ENCODE measurements around the gene RCN1.

RCN1 gene

DNA sequence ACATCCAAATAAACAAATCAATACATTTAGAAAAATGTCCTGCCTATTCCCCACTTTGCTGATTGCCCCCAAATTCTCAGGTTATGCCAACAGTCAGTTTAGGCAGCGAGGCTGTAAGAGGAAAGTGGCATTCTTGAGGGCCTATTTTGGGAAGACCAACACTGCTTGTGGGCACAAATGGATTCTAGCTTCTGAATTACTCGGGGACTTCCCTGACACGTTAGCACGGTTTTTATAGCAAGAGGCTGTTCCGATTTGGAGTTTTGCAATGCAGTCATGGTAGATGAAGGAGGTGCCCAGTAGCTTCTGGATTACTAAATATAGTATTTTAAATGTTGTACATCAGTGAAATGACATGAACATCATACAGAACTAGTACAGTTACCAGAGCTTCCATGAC, 13.1 kb downstream of the RCN1 start:
- no peaks in the 10 kb centered on the region for H3F3A ChIP-seq (ENCODE audit: insufficient read depth)
- H3K9ac ChIP-seq (ENCODE audit: low read length) = no peak overlapping the region
- H3K9me3 ChIP-seq (ENCODE audit: insufficient read depth, low read length) = no peaks in the 10 kb centered on the region
- no peak overlapping the region for H3K4me2 ChIP-seq (ENCODE audit: low read depth, low read length, poor library complexity, severe bottlenecking)
- H3K36me3 ChIP-seq (ENCODE audit: low read length) = no peaks in the 10 kb centered on the region
- H3K79me2 ChIP-seq (ENCODE audit: insufficient read depth, low read length) = no peaks in the 10 kb centered on the region
- H3K4me3 ChIP-seq (ENCODE audit: insufficient read depth, low read length, poor library complexity, severe bottlenecking) = no peak overlapping the region
- H3K27ac ChIP-seq (ENCODE audit: low read depth, low read length) = no peak overlapping the region
- no peaks in the 10 kb centered on the region for H3K27me3 ChIP-seq (ENCODE audit: low read length)
- no peaks in the 10 kb centered on the region for H4K20me1 ChIP-seq (ENCODE audit: low read depth, low read length)
- H3K9me2 ChIP-seq (replicated peaks; ENCODE audit: insufficient read depth, low read length) = no peaks in the 10 kb centered on the region
- no peak for TF ChIP-seq EZH2phosphoT487 (conservative IDR thresholded peaks at IDR 0.05; ENCODE audit: low read length)
- H2AFZ ChIP-seq (ENCODE audit: low read depth, low read length, severe bottlenecking) = no peak overlapping the region

DNA sequence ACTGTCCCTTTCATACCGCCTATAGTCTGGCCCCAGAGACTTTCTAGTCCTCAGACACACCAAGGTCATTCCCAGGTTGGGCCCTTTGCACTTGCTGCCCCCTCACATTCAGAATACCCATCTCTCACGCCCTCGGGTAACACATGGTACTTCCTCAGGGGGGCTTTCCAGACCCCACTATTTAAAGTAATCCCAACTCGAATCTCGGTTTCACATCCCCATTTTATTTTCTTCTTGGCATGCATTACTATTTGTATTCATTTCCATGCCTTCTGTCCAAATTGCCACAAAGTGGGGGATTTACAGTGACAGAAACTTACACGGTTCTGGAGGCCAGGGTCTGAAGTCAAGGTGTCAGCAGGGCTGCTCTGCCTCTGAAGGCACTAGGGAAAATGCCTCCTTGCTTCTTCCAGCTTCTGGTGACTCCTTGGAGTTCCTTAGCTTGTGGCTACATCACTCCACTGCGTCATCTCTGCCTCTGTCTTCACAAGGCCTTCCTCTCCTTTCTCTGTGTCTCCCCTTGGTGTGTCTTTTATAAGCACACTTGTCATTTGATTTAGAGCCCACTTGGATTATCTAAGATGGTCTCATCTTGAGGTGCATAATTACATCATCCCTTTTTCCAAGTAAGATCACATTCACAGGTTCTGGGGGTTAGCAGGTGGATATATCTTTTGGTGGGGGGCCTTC, 15.1 kb downstream of the RCN1 start:
- H3K36me3 ChIP-seq (ENCODE audit: low read length) = no peaks in the 10 kb centered on the region
- no peak overlapping the region for H3K4me3 ChIP-seq (ENCODE audit: insufficient read depth, low read length, poor library complexity, severe bottlenecking)
- no peaks in the 10 kb centered on the region for H3F3A ChIP-seq (ENCODE audit: insufficient read depth)
- H3K9ac ChIP-seq (ENCODE audit: low read length) = no peak overlapping the region
- TF ChIP-seq EZH2phosphoT487 (conservative IDR thresholded peaks at IDR 0.05; ENCODE audit: low read length) = no peak
- TF ChIP-seq, protein P1, sequence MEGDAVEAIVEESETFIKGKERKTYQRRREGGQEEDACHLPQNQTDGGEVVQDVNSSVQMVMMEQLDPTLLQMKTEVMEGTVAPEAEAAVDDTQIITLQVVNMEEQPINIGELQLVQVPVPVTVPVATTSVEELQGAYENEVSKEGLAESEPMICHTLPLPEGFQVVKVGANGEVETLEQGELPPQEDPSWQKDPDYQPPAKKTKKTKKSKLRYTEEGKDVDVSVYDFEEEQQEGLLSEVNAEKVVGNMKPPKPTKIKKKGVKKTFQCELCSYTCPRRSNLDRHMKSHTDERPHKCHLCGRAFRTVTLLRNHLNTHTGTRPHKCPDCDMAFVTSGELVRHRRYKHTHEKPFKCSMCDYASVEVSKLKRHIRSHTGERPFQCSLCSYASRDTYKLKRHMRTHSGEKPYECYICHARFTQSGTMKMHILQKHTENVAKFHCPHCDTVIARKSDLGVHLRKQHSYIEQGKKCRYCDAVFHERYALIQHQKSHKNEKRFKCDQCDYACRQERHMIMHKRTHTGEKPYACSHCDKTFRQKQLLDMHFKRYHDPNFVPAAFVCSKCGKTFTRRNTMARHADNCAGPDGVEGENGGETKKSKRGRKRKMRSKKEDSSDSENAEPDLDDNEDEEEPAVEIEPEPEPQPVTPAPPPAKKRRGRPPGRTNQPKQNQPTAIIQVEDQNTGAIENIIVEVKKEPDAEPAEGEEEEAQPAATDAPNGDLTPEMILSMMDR (IDR thresholded peaks at IDR 0.05; ENCODE audit: insufficient read depth, low read length, poor library complexity, severe bottlenecking) = no peak
- H3K9me2 ChIP-seq (replicated peaks; ENCODE audit: insufficient read depth, low read length) = no peaks in the 10 kb centered on the region
- H2AFZ ChIP-seq (ENCODE audit: low read depth, low read length, severe bottlenecking) = no peak overlapping the region
- H3K4me2 ChIP-seq (ENCODE audit: low read depth, low read length, poor library complexity, severe bottlenecking) = no peak overlapping the region
- H3K9me3 ChIP-seq (ENCODE audit: insufficient read depth, low read length) = no peaks in the 10 kb centered on the region
- H3K27ac ChIP-seq (ENCODE audit: low read depth, low read length) = no peak overlapping the region
- H4K20me1 ChIP-seq (ENCODE audit: low read depth, low read length) = no peaks in the 10 kb centered on the region
- H3K79me2 ChIP-seq (ENCODE audit: insufficient read depth, low read length) = no peaks in the 10 kb centered on the region
- H3K27me3 ChIP-seq (ENCODE audit: low read length) = 0 out of 2 replicates have a peak, but pooled peaks cover 3% of the 10 kb centered on the region

DNA sequence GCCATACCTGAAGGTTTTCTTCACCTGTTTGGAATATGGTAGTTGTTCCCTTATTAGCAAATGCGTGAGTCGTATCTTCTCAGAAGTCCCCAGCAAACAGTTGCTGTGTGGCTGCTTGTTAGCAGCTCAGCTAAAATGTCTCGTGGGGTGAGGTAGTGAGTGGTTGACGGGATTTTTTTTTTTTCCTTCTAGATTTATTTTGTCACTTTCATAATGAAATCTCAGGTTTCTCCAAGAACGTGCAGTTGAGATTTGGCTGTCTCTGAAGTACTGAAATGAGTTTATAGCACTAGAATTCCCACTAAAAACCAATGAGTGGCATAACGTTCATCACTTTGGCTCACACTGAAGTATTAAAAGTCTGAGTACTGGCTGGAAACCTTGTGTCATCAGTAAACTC, 16.8 kb downstream of the RCN1 start:
- Histone ChIP-seq H3K4me2 (ENCODE audit: low read depth, low read length, poor library complexity, severe bottlenecking) (no peak overlapping the region), H3K36me3 (ENCODE audit: low read length) (no peaks in the 10 kb centered on the region), H3K27ac (ENCODE audit: low read depth, low read length) (no peak overlapping the region), H2AFZ (ENCODE audit: low read depth, low read length, severe bottlenecking) (no peak overlapping the region), H3K27me3 (ENCODE audit: low read length) (0 out of 2 replicates have a peak, but pooled peaks cover 3% of the 10 kb centered on the region), H3K79me2 (ENCODE audit: insufficient read depth, low read length) (no peaks in the 10 kb centered on the region), H3K9me2 (replicated peaks; ENCODE audit: insufficient read depth, low read length) (no peaks in the 10 kb centered on the region), H3K4me3 (ENCODE audit: insufficient read depth, low read length, poor library complexity, severe bottlenecking) (no peak overlapping the region), H3F3A (ENCODE audit: insufficient read depth) (no peaks in the 10 kb centered on the region), H3K9me3 (ENCODE audit: insufficient read depth, low read length) (no peaks in the 10 kb centered on the region), H3K9ac (ENCODE audit: low read length) (no peak overlapping the region), H4K20me1 (ENCODE audit: low read depth, low read length) (no peaks in the 10 kb centered on the region)
- TF ChIP-seq, protein P1 (IDR thresholded peaks at IDR 0.05; ENCODE audit: insufficient read depth, low read length, poor library complexity, severe bottlenecking) = no peak
- no peak for TF ChIP-seq EZH2phosphoT487 (conservative IDR thresholded peaks at IDR 0.05; ENCODE audit: low read length)

DNA sequence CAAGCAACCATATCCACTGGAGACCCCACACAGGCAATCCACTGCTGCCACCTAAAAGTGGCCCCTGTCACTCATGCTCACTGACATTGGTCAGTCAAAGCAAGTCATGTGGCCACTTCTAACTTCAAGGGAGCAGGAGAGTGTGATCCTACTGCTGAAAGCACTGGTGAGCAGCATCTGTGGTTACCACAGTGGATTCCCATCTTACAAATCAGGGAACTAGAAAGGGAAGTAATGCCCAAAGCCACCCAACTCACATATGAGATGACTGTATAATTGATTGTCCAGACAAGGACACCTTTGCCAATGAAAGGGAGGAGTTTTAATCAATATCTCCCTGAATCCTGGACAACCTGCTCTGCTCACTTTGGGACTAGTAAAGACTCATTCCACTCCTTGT, 17.7 kb downstream of the RCN1 start:
- H3K4me2 ChIP-seq (ENCODE audit: low read depth, low read length, poor library complexity, severe bottlenecking) = no peak overlapping the region
- TF ChIP-seq EZH2phosphoT487 (conservative IDR thresholded peaks at IDR 0.05; ENCODE audit: low read length) = no peak
- TF ChIP-seq, protein P1 (IDR thresholded peaks at IDR 0.05; ENCODE audit: insufficient read depth, low read length, poor library complexity, severe bottlenecking) = no peak
- H3K9me3 ChIP-seq (ENCODE audit: insufficient read depth, low read length) = no peaks in the 10 kb centered on the region
- no peak overlapping the region for H2AFZ ChIP-seq (ENCODE audit: low read depth, low read length, severe bottlenecking)
- 0 out of 2 replicates have a peak, but pooled peaks cover 3% of the 10 kb centered on the region for H3K27me3 ChIP-seq (ENCODE audit: low read length)
- no peak overlapping the region for H3K4me3 ChIP-seq (ENCODE audit: insufficient read depth, low read length, poor library complexity, severe bottlenecking)
- H3K9ac ChIP-seq (ENCODE audit: low read length) = no peak overlapping the region
- no peaks in the 10 kb centered on the region for H4K20me1 ChIP-seq (ENCODE audit: low read depth, low read length)
- no peak overlapping the region for H3K27ac ChIP-seq (ENCODE audit: low read depth, low read length)
- H3K36me3 ChIP-seq (ENCODE audit: low read length) = no peaks in the 10 kb centered on the region
- H3K79me2 ChIP-seq (ENCODE audit: insufficient read depth, low read length) = no peaks in the 10 kb centered on the region
- no peaks in the 10 kb centered on the region for H3K9me2 ChIP-seq (replicated peaks; ENCODE audit: insufficient read depth, low read length)
- no peaks in the 10 kb centered on the region for H3F3A ChIP-seq (ENCODE audit: insufficient read depth)
